Large intestine (tissue), 3 donors: ENCODE measurements around the gene SLC39A11. TPM values are rescaled to one million over a fixed set of nuclear protein-coding genes. Genes with fewer than 3 reads are reported as not detected.

ENCODE experiments used
- DNase-seq, 2 donors: peaks; one replicate each; pipeline versions ENCODE4 v3.0.0 to v3.0.0-alpha.2; 2013
- H3K27ac ChIP-seq: one replicate; pipeline ENCODE4 v1.5.1; 2013; ENCODE audit warnings: low read length
- H3K27me3 ChIP-seq: 2 replicates; pipeline ENCODE4 v1.6.1; 2013; ENCODE audit warnings: low read length; ENCODE audit not compliant: control insufficient read depth, insufficient read depth
- H3K36me3 ChIP-seq: 2 replicates; pipeline ENCODE4 v1.6.1; 2013; ENCODE audit warnings: low read length; ENCODE audit not compliant: control insufficient read depth, insufficient read depth
- H3K4me1 ChIP-seq: one replicate; pipeline ENCODE4 v1.6.1; 2013; ENCODE audit warnings: low read length; ENCODE audit not compliant: control insufficient read depth, insufficient read depth
- H3K4me3 ChIP-seq: one replicate; pipeline ENCODE4 v1.5.1; 2013; ENCODE audit warnings: low read length
- H3K9me3 ChIP-seq: one replicate; pipeline ENCODE4 v1.6.1; 2013; ENCODE audit warnings: mild to moderate bottlenecking, low read depth, low read length, moderate library complexity; ENCODE audit not compliant: control insufficient read depth
- WGBS: methylation state at CpG from one replicate; pipeline ENCODE4 v1.1.5; 2013; ENCODE audit warnings: low lambda C conversion rate; ENCODE audit not compliant: insufficient coverage; 5-methylcytosine and 5-hydroxymethylcytosine counted together
- polyA plus RNA-seq: library from polyadenylated mRNA; unstranded; fragments of 120-200 nt; gene quantifications from one replicate; pipeline ENCODE4 v1.2.1, GENCODE V29; 2013

Gene SLC39A11
- polyA plus RNA-seq, 1 donor = 46.2 TPM

- no CpG with 5 or more reads among the region's 1 CpG for WGBS
- H3K27ac ChIP-seq = no peak overlapping the region
- no peak overlapping the region for H3K4me3 ChIP-seq
Measured at GRCh38 chr17:72605543-72605942, 486.9 kb downstream of the SLC39A11 start.

DNA sequence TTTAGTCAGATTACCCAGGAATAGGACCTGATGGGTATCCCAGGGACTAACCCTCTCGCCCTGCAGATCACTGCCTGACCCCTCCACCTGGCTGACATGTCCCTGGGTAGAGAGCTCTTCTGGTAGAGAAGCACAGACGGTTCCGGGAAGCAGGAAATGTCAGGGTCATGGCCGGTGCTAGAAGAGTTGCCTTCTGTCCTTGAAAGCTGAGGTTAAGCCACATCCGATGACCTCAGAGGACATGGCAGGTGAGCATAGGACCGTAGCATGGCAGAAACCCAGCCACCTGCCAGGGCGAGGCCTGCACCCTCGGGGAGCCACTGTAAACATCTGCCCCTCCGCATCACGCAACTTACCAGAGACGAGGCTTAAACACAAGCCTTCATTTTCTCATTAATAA lies 488.0 kb downstream of the SLC39A11 start:
- H3K4me1 ChIP-seq = peaks cover 4% of the 10 kb centered on the region
- no peak for DNase-seq
- peaks cover 4% of the 10 kb centered on the region for H3K9me3 ChIP-seq
- WGBS = no CpG with 5 or more reads among the region's 11 CpGs
- H3K4me3 ChIP-seq = no peak overlapping the region
- no peak overlapping the region for H3K27ac ChIP-seq
- no peaks in the 10 kb centered on the region for H3K36me3 ChIP-seq
- no peaks in the 10 kb centered on the region for H3K27me3 ChIP-seq

More at GRCh38 chr17:72605543-72605942, 486.9 kb downstream of the SLC39A11 start:
- no peak for DNase-seq
- peaks cover 4% of the 10 kb centered on the region for H3K9me3 ChIP-seq
- no peaks in the 10 kb centered on the region for H3K36me3 ChIP-seq
- peaks cover 4% of the 10 kb centered on the region for H3K4me1 ChIP-seq
- no peaks in the 10 kb centered on the region for H3K27me3 ChIP-seq

DNA sequence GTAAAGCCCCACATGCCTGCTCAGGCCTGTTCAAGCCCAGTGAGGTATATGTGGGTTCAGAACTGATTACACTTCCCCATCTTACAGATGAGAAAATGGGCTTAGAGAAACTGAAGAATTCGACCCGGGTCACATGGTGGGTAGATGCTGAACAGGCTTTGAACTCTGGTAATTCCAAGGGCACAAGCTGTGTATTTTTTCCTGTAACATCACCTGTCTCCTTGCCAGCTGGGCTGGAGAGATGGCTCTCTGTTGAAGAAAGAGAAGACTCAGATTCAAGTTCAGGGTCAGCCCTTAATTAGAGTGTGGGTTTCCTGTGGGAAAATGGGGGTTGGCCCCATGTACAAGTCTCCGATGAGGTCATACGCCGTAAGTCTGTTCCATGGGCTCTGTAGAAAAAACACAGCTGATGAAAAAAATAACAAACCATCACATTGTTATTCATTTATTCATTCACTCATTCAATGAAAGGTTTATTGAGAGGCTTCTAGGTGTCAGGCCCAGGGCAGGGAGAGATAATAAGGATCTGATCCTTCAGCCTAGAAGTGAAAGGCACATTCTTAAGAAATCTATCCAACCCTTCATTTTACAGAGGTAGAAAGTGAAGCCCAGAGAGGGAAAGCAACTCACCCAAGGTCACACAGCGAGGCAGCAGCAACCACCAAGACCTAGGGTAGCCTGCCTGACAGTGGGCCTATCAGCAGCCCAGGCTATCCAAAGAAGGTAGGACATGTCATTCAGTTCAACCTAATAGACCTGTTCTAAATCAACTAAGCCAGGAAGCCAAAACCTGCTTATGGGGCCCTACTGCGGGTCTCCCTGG lies 488.9 kb downstream of the SLC39A11 start:
- Histone ChIP-seq H3K36me3 (no peaks in the 10 kb centered on the region), H3K4me3 (no peak overlapping the region), H3K27me3 (no peaks in the 10 kb centered on the region), H3K4me1 (peaks cover 4% of the 10 kb centered on the region), H3K27ac (no peak overlapping the region), H3K9me3 (peaks cover 4% of the 10 kb centered on the region)
- WGBS = no CpG with 5 or more reads among the region's 7 CpGs
- no peak for DNase-seq

DNA sequence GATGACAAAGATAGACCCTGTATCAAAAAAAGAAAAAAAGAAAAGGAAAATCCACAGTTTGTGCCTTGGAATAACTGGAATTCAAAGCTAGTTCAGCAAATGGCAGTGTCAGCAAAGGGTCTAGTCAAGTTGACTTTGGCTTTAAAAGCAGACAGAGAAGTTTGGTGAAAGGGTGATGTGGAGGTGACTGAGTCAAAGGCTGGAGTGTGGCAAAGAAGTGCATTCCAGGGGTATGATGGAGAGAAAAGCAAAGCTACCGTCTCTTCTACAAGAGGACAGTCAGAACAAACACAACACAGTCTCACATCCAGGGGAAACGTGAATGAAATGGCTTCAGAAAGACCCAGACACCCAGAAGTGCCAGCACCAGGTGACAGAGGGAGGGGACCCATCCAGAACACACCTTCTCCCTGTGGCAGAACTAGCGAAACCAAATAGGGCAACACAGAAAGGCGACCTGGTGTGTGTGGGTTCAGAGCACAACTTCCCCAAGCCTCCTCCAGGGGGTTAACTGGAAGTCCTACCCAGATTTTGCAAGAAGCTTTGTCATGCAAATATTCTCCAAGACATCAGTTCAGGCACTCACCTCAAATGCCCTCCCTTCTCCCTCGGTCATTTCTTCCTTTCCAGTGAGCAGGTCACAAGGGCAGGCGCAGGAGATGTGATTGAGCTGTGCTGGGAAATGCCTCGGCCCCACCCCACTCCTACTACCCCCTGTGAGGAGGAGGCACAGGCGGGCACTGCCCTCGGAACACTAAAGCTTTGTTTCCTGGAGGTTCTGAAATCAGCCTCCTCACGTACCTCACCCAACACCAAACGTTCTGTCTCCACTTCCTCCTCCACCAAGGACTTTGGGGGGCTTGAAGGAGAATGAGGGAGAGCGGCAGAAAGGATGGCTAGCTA lies 489.7 kb downstream of the SLC39A11 start:
- Histone ChIP-seq H3K36me3 (no peaks in the 10 kb centered on the region), H3K9me3 (no peaks in the 10 kb centered on the region), H3K4me1 (peaks cover 4% of the 10 kb centered on the region), H3K27ac (no peak overlapping the region), H3K27me3 (no peaks in the 10 kb centered on the region), H3K4me3 (no peak overlapping the region)
- WGBS = no CpG with 5 or more reads among the region's 12 CpGs
- DNase-seq = peak; percentile 46 to 69

GRCh38 chr17:72600934-72601333 lies 491.6 kb downstream of the SLC39A11 start:
- WGBS = 36% methylated on average over 2 of the region's 4 CpGs
- DNase-seq = no peak
- Histone ChIP-seq H3K4me3 (no peak overlapping the region), H3K4me1 (peaks cover 4% of the 10 kb centered on the region), H3K27ac (no peak overlapping the region), H3K9me3 (no peaks in the 10 kb centered on the region), H3K36me3 (no peaks in the 10 kb centered on the region), H3K27me3 (no peaks in the 10 kb centered on the region)

DNA sequence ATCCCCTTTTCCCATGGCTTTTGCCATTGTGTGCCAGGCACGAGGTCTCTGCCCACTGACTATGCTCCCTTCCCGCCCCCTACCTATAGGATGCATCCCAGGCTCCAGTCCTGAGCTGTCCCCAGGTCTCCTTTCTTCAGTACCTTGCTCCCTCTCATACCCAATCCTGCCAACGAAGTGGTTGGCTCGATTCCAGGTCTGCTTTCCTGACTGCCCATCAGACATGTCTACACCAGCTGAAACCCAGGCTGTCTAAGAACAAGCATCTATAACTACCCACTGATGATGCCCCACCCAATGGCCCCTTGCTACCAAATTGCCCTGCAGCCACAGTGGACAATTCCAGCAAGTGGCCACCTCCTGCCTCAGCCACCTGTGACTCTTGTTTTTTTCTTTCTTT lies 492.6 kb downstream of the SLC39A11 start:
- H3K27ac ChIP-seq = no peak overlapping the region
- H3K9me3 ChIP-seq = no peaks in the 10 kb centered on the region
- no peak for DNase-seq
- peaks cover 4% of the 10 kb centered on the region for H3K4me1 ChIP-seq
- H3K27me3 ChIP-seq = no peaks in the 10 kb centered on the region
- no peaks in the 10 kb centered on the region for H3K36me3 ChIP-seq
- WGBS = no CpG with 5 or more reads among the region's 4 CpGs
- H3K4me3 ChIP-seq = no peak overlapping the region

DNA sequence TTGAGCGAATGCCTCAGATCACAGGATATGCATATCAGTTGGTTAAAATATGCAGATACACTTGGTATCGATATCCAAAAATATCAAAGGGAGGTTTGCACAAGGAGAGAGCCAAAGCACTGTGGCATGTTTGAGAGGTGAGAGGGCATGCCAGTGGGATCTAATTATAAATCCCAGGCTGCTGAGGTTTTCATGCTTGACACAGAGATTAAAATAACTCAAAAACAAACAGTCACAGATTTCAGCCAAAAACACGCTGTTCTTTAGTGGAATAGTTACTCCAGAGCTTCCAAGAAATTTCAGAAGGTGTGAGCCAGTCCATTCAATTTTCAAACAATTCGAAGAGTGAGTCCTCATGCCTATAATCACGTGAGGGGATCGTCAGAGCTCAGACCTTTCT lies 493.8 kb downstream of the SLC39A11 start:
- WGBS = no CpG with 5 or more reads among the region's 6 CpGs
- Histone ChIP-seq H3K4me3 (no peak overlapping the region), H3K4me1 (peaks cover 4% of the 10 kb centered on the region), H3K9me3 (no peaks in the 10 kb centered on the region), H3K27ac (no peak overlapping the region), H3K27me3 (no peaks in the 10 kb centered on the region), H3K36me3 (no peaks in the 10 kb centered on the region)
- no peak for DNase-seq

GRCh38 chr17:72597354-72598087 lies 495.0 kb downstream of the SLC39A11 start:
- no peak for DNase-seq
- Histone ChIP-seq H3K9me3 (no peaks in the 10 kb centered on the region), H3K27me3 (peaks cover 3% of the 10 kb centered on the region), H3K36me3 (no peaks in the 10 kb centered on the region), H3K4me3 (no peak overlapping the region), H3K27ac (no peak overlapping the region), H3K4me1 (peaks cover under 1% of the 10 kb centered on the region)
- 100% methylated on average over 1 of the region's 9 CpGs for WGBS
